T-helper 1 cell treated with Interleukin-12 subunit alpha and Interleukin-12 subunit beta and Interleukin-4 antibody, amounts not matched to agents 30 ng/mL and 1 ng/mL, for 36 hours (primary cell): ENCODE measurements around the gene IQCN. TPM values are rescaled to one million over a fixed set of nuclear protein-coding genes. Genes with fewer than 3 reads are reported as not detected.

Experiments used
- intact Hi-C: fragments of 100-400 bp; cut with micrococcal nuclease; formaldehyde crosslinking; loops from one replicate; pipeline ENCODE4 v1.15.1; 2024
- total RNA-seq: library from RNA; stranded (reverse); gene quantifications from 2 replicates; pipeline ENCODE4 v1.2.3, GENCODE V29; 2022

Gene IQCN
- total RNA-seq, 1 donor from 2014 or later, result 4.6 TPM

DNA sequence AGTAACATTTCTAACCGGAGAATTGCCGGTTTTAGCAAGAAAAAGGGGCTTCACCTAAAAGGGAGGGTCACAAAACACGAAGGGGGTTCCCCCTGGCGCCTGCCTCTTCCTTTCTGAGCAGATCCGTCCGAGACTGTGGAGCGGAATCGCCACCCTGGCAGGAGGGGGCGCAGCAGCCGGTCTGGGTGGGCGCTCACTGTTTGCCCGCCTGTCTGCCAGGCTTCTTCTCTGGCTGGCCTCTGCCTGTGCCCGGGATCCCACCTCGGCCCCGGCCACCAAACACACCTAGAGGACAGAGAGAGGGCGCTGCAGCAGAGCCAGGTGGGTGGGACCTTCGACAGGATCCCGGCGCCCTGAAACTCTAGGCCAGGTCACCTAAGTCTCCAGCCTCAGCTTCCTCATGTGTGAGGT lies 33.0 kb upstream of the IQCN start:
- intact Hi-C loops, result no loop called here

- intact Hi-C loops, result no loop called here
These were observed 32.6 kb upstream of the IQCN start for GRCh38 chr19:18306888-18307260.

DNA sequence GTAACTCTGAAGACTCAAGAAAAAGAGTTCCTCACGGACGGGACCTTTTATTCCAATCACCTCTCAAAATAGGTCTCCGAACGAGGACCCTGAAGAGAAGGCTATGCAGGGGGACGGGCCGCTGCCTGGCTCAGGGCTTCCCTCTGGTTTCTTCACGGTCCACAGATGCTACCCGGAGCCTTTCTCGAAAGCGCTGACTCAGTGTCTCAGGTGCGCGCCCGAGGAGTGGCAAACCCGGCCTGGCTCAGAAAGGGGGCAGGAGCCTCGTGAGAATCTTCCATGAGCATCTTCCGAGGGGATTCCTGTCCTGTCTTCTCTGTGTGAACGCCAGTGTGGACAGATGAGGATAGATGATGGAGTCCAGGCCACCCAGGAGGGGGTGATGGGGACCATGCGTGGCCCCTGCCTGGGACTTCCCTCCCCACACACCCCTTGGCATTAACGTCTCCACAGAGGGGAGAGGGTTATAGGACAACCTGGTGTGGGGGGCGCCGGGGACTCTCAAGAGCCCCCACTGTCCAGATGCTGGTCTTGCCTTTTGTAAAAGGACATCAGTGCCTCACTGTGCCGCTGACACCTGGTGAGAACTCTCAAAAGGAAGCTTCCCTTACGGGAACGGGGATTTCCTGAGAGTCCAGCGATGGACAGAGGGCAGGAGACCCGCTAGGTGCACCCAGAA lies 32.1 kb upstream of the IQCN start:
- intact Hi-C loops, result no loop called here

GRCh38 chr19:18304458-18305310 lies 30.4 kb upstream of the IQCN start:
- intact Hi-C loops, result loop anchor here (1.0 kb wide), 5 partner anchors 13 to 24 kb away; partner anchors contain the start of gene LSM4

GRCh38 chr19:18304208-18304457 lies 29.9 kb upstream of the IQCN start:
- intact Hi-C loops, result loop anchor here (1.0 kb wide), 4 partner anchors 13 to 22 kb away; partner anchors contain the start of gene LSM4

DNA sequence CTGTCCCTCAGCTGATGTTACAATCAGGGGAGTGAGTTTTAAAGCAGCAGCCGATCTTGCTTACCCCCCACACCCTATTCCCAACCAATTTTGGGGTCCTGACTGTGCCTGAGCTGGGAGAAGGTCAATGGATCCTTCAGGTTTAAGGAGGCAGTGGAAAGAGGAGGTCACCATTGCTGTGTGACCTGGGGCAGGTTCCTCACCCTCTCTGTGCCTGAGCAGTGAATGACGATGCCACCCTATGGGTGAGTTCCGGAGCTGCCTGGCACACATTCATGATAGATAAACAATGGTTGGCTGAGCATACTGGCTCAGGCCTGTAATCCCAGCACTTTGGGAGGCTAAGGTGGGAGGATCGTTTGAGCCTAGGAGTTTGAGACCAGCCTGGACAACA lies 27.5 kb upstream of the IQCN start:
- intact Hi-C loops, result no loop called here

GRCh38 chr19:18300930-18301717 lies 26.9 kb upstream of the IQCN start:
- intact Hi-C loops, result no loop called here

GRCh38 chr19:18299654-18300053 lies 25.4 kb upstream of the IQCN start:
- intact Hi-C loops, result no loop called here

DNA sequence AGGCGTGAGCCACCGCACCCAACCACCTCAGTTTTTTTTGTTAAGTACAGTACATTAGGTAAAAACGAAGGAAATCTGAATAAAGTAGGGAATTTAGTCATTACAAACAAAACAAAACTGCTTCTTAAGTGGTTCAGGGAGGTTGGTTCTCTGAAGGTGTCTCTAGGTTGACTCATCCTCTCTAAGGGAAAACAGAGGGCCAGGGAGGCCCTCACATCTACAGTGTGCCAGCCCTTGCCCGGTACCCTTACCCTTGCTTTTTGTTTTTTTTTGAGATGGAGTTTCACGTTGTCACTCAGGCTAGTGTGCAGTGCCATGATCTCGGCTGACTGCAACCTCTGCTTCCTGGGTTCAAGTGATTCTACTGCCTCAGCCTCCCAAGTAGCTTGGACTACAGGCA lies 24.3 kb upstream of the IQCN start:
- intact Hi-C loops, result no loop called here

DNA sequence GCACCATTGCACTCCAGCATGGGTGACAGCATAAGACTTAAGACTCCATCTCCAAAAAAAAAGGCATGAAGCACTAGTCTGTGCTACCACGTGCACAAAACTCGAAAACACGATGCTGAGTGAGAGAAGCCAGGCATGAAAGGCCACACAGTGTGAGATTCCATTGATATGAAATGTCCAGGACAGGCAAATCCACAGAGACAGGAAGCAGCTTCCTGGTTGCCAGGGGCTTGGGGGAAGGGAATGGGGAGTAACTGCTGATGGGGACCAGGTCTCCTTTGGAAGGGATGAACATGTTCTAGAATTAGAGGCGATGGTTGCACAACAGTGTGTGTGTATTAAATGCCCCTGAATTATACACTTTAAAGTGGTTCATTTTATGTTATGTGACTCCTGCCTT lies 23.1 kb upstream of the IQCN start:
- intact Hi-C loops, result no loop called here

DNA sequence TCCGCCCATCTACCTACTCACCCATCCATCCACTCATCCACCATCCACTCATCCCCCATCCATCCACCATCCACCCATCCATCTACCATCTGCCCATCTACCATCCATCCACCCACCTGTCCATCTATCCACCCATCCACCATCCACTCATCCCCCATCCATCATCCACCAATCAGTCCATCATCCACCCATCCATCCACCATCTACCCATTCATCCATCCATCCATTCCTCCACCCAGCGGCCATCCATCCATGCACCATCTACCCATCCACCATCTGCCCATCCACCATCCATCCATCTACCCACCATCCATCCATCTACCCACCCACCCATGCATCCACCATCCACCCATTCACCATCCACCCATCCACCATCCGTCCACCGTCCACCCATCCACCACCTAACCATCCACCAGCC lies 20.8 kb upstream of the IQCN start:
- intact Hi-C loops, result loop anchor here (2.0 kb wide), 1 partner anchor 14 kb away; the partner anchor contains the start of gene JUND

- intact Hi-C loops, result loop anchor here (1.0 to 2.0 kb wide), 2 partner anchors 9 to 14 kb away; partner anchors contain the start of gene JUND
These were observed 20.2 kb upstream of the IQCN start for GRCh38 chr19:18294467-18294864.

GRCh38 chr19:18293642-18294466 lies 19.6 kb upstream of the IQCN start:
- intact Hi-C loops, result loop anchor here (1.0 to 2.0 kb wide), 2 partner anchors 9 to 13 kb away; partner anchors contain the start of gene JUND

DNA sequence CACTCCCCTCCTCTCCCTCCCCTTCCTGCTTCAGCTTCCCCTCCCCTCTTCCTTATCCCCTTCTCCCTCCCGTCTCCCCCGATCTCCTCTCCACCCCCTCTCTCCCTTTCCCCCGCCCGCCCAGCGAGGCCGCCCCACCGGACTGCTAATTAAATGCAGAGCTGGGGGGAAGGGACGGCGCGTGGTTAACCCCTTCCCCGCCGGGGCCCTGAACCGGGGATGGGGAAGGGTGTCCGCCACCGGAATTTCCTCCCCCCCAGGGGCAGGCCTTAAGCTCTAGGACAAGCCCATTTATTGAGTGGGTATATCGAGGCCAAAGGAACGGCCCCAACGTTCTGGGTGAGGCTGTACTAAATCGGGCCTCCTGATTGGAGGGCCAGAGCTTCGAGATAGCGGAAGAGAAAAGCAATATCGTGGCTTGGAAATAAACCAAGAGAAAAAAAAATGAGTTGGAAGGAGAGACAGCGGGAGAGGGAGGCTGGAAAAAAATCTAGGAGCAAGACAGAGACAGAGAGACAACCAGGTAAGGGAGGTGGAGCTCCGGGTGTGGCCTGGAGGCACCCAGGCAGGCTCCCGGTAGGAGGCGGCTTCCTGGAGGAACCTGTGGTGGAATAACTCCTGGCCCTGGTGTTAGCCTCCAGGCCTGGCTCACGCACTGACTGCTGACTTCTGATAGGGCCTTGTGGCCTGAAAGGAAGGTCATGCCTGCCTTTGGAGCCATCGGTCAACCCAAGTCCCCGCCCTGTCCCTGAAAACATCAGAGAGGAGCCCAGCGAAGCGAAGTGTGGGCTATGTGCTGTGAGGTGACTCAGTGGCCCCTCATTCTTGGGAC lies 18.8 kb upstream of the IQCN start:
- intact Hi-C loops, result no loop called here

DNA sequence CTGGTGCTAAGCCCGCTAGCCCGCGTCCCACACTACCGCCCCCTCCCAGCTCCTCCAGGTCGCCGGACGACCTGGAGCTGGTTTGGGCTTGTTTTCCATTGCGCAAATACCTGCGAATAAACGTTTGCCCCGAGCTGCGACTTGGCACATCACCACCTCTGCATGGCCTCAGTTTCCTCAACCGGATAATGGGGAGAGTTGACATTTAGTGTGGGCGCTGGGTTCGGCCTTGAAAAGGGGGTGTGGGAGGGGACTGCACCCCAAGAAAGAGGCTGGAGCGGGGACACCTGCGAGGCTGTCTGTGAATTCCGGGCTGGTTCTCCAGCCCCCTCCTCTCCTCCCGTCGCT lies 18.2 kb upstream of the IQCN start:
- intact Hi-C loops, result no loop called here

DNA sequence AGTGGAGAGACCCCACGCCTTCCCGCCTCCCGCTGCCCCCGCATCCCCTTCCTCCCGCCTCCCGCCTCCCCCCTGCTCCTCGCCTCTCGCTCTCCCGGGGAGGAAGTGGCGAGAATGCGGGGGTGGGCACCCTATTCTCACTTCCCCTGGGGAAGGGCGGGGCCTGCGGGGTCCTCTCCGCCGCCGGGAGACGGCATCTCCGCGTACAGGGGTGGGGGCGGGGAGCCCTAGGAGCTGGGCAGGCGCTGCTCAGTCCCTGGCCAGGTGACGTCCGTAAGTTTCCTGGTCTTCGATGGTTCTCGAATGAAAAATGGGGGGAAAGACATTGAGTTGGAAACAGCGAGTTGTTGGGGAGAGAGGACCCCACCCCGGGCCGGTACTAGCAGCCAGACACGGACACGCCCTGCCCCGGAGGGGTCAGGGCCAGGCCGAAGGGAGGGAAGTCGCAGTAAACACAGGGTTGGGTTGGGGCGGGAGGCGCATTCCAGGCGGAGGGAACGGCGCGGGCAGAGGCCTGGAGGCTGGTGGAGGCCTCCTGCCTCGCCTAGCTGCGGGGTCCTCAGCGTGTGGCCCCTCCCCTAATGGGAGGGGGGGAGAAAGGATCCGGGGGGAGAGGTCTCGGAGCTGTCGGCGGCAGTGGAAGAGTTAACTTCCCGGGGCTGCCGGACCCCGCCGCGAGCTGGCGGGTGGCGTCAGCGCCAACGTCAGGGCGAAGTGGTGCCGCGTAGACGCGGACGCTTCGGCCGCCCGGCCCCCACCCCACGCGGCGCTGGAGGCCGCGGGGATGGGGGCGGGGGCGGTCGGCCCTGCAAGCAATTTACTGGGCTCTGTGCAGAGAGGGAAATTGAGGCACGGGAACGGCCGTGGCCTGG lies 17.6 kb upstream of the IQCN start:
- intact Hi-C loops, result no loop called here

DNA sequence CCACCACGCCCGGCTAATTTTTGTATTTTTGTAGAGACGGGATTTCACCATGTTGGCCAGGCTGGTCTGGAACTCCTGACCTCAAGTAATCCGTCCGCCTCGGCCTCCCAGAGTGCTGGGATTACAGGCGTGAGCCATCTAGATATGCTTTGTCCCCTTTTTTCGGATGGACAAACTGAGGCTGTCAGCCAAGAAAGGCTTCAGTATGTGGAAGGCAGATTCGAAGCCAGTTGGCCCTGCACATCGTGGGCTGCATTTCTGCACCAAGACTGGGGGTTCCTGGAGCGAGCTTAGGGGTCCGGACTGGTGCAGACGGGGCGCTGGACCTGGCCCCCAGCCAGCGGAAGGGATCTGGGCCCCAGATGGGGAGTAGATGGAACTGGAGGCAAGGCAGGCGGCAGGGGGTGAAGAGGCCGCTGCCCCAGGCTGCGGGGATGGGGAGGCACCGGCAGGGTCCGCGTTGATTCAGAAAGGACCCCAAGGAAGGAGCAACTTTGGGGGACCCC lies 16.8 kb upstream of the IQCN start:
- intact Hi-C loops, result no loop called here

- intact Hi-C loops, result loop anchor here (1.0 kb wide), 3 partner anchors 8 to 33 kb away; partner anchors contain the start of gene LSM4
These were observed 16.2 kb upstream of the IQCN start for GRCh38 chr19:18290302-18291018.
